Spleen (tissue), 11 donors: ENCODE data around the gene RWDD2A. TPM values are rescaled to one million over a fixed set of nuclear protein-coding genes. Genes with fewer than 3 reads are reported as not detected.
"Not testable (repeated sequence)": the region's sequence is repeated elsewhere in the genome, so short reads cannot be mapped to it uniquely, and the experiment has no call there.

Experiments used
- DNase-seq: peaks from one replicate; pipeline ENCODE4 v3.0.0-alpha.2; 2020
- H3K27ac ChIP-seq, 8 donors: fragments of 200-600 bp; sonication (generic) in 7 of 8; 1 replicate in 4 of 8; 2 replicates in 4 of 8; pipeline versions ENCODE4 v1.5.0 to v1.8.0; 2016 to 2021; ENCODE audit warnings: inconsistent platforms in 4 of 8, mild to moderate bottlenecking in 4 of 8, moderate library complexity in 1 of 8
- H3K27me3 ChIP-seq, 7 donors: fragments of 200-600 bp; sonication (generic) in 6 of 7; replicated peaks in 1 of 7; 1 replicate in 4 of 7; 2 replicates in 3 of 7; pipeline versions ENCODE4 v1.5.0 to v1.8.0; 2016 to 2021; ENCODE audit warnings: inconsistent platforms in 3 of 7, mild to moderate bottlenecking in 1 of 7
- H3K36me3 ChIP-seq, 6 donors: fragments of 200-600 bp; sonication (generic) in 5 of 6; 1 replicate in 4 of 6; 2 replicates in 2 of 6; pipeline versions ENCODE4 v1.5.0 to v1.8.0; 2016 to 2021; ENCODE audit warnings: inconsistent platforms in 2 of 6
- H3K4me1 ChIP-seq, 6 donors: fragments of 200-600 bp; sonication (generic) in 5 of 6; 1 replicate in 3 of 6; 2 replicates in 3 of 6; pipeline versions ENCODE4 v1.5.0 to v1.8.0; 2016 to 2021; ENCODE audit warnings: inconsistent platforms in 3 of 6
- H3K4me3 ChIP-seq, 8 donors: fragments of 200-600 bp; sonication (generic) in 7 of 8; 1 replicate in 4 of 8; 2 replicates in 4 of 8; pipeline versions ENCODE4 v1.5.0 to v1.8.0; 2016 to 2021; ENCODE audit warnings: inconsistent platforms in 4 of 8, mild to moderate bottlenecking in 4 of 8, moderate library complexity in 2 of 8
- H3K9me3 ChIP-seq, 8 donors: fragments of 200-600 bp; sonication (generic) in 7 of 8; 1 replicate in 4 of 8; 2 replicates in 4 of 8; pipeline versions ENCODE4 v1.5.0 to v1.8.0; 2016 to 2021; ENCODE audit warnings: inconsistent platforms in 4 of 8
- POLR2A ChIP-seq, 3 donors: fragments of 450-650 bp; IDR thresholded peaks; one replicate each; pipeline ENCODE4 v1.5.1; 2017; ENCODE audit warnings: antibody characterized with exemption in 3 of 3, mild to moderate bottlenecking in 1 of 3
- POLR2AphosphoS5 ChIP-seq, 3 donors: sonication (generic); formaldehyde crosslinking; IDR thresholded peaks; one replicate each; pipeline ENCODE4 v1.5.1; 2017; ENCODE audit warnings: antibody characterized with exemption in 3 of 3
- WGBS, 5 donors: extraction: QIAGEN DNeasy Blood & Tissue Kit in 3 of 5; methylation state at CpG; one replicate each; pipeline versions ENCODE4 v1.1.5 to v1.1.7; 2013 to 2018; 5-methylcytosine and 5-hydroxymethylcytosine counted together
- intact Hi-C: fragments of 100-400 bp; cut with DNase I; formaldehyde crosslinking; loops from one replicate; pipeline ENCODE4 v1.15.0; 2023; ENCODE audit warnings: low total_unique reads
- polyA plus RNA-seq, 3 donors: library from polyadenylated mRNA; stranded (reverse); fragments of 200-250 nt; gene quantifications; one replicate each; pipeline ENCODE4 v1.2.1, GENCODE V29; 2013
- total RNA-seq, 7 donors: library from RNA; depleted of rRNA in 3 of 7; stranded (reverse); fragments of >200 nt in 3 of 7; fragmentation: NEBNext Ultra II Directional in 4 of 7; extraction: Animal tissue kit (Norgen Biotek cat#: 25700) in 4 of 7; gene quantifications; one replicate each; pipeline versions ENCODE4 v1.1.0 to v1.2.1, GENCODE V29; 2016 to 2021
- TF ChIP-seq, protein P1 (sequence below), 11 experiments: fragments of 200-600 bp in 7 of 11; fragments of 450-650 bp in 4 of 11; sonication (generic) in 4 of 11; IDR thresholded peaks in 8 of 11; conservative IDR thresholded peaks in 3 of 11; 1 replicate in 7 of 11; 2 replicates in 4 of 11; pipeline versions ENCODE4 v1.4.0 to v1.8.0; 2016 to 2021; ENCODE audit warnings: antibody characterized with exemption in 11 of 11, inconsistent platforms in 4 of 11, mild to moderate bottlenecking in 1 of 11
- donor health status: healthy with polysubstance abuse.
- donor health status: DM: no; HTN: no; CAD: no; lungs with moderate emphysema.
- donor health status: DM: no; HTN: no; CAD: no.
- donor health status: Bipolar disorder and iron deficiency.
- donor health status: healthy.
- donor health status: DM: no; HTN: no; CAD: no.
- donor health status: DM: yes; HTN: yes; CAD: no.

RWDD2A gene
- total and polyA plus RNA-seq, 10 donors = 1.9 to 4.2 (median 2.7) TPM

- H3K36me3 ChIP-seq = peaks cover 0 to 68% (median 26%) of the 10 kb centered on the region in 6 donors
- H3K4me1 ChIP-seq = peaks cover 7 to 41% (median 15%) of the 10 kb centered on the region in 6 donors
- intact Hi-C loops = no loop called here
- H3K4me3 ChIP-seq = no peak overlapping the region
- no peaks in the 10 kb centered on the region for H3K27me3 ChIP-seq
- no peak for DNase-seq
- 86 to 94% (median 88%) methylated on average over 3 of the region's 3 CpGs for WGBS, 5 donors
- no peak overlapping the region for H3K27ac ChIP-seq
- H3K9me3 ChIP-seq = no peaks in the 10 kb centered on the region
- TF ChIP-seq, protein P1, sequence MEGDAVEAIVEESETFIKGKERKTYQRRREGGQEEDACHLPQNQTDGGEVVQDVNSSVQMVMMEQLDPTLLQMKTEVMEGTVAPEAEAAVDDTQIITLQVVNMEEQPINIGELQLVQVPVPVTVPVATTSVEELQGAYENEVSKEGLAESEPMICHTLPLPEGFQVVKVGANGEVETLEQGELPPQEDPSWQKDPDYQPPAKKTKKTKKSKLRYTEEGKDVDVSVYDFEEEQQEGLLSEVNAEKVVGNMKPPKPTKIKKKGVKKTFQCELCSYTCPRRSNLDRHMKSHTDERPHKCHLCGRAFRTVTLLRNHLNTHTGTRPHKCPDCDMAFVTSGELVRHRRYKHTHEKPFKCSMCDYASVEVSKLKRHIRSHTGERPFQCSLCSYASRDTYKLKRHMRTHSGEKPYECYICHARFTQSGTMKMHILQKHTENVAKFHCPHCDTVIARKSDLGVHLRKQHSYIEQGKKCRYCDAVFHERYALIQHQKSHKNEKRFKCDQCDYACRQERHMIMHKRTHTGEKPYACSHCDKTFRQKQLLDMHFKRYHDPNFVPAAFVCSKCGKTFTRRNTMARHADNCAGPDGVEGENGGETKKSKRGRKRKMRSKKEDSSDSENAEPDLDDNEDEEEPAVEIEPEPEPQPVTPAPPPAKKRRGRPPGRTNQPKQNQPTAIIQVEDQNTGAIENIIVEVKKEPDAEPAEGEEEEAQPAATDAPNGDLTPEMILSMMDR (IDR thresholded peaks at IDR 0.05 in 8 of 11, conservative IDR thresholded peaks at IDR 0.05 in 3 of 11) = no peak
- TF ChIP-seq POLR2AphosphoS5 (IDR thresholded peaks at IDR 0.05) = no peak
- TF ChIP-seq POLR2A (IDR thresholded peaks at IDR 0.05) = no peak
These were observed 4.7 kb upstream of the RWDD2A start for GRCh38 chr6:83188501-83188900.

DNA sequence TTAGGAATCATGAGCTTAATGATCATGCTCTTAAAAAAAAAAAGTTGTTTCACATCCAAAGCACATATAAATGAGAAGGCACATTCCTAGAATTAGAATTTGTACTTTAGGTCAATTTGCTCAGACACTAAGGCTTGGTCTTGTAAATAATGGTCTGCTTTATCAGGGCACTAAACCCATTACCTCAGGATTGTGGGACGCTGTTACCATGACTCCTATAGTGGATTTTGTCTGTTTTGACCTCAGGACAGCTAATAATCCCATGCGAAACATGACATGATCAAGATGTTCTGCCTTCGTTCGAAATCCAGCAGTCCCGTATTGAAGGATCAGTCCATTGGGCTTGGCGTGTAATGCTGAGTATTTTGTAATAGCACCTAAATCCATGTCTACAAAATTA lies 2.5 kb upstream of the RWDD2A start:
- H3K4me3 ChIP-seq = no peak overlapping the region
- H3K27me3 ChIP-seq = no peaks in the 10 kb centered on the region
- DNase-seq = no peak
- peaks cover 13 to 59% (median 26%) of the 10 kb centered on the region in 6 donors for H3K4me1 ChIP-seq
- H3K36me3 ChIP-seq = peaks cover 0 to 47% (median 18%) of the 10 kb centered on the region in 6 donors
- TF ChIP-seq, protein P1 (IDR thresholded peaks at IDR 0.05 in 8 of 11, conservative IDR thresholded peaks at IDR 0.05 in 3 of 11) = no peak
- TF ChIP-seq POLR2AphosphoS5 (IDR thresholded peaks at IDR 0.05) = no peak
- H3K27ac ChIP-seq = no peak overlapping the region
- intact Hi-C loops = loop anchor here (10.0 kb wide), 1 partner anchor 116 kb away; no protein-coding TSS in a partner anchor
- WGBS, 5 donors = 92 to 97% (median 96%) methylated on average over 6 of the region's 6 CpGs
- no peaks in the 10 kb centered on the region for H3K9me3 ChIP-seq

DNA sequence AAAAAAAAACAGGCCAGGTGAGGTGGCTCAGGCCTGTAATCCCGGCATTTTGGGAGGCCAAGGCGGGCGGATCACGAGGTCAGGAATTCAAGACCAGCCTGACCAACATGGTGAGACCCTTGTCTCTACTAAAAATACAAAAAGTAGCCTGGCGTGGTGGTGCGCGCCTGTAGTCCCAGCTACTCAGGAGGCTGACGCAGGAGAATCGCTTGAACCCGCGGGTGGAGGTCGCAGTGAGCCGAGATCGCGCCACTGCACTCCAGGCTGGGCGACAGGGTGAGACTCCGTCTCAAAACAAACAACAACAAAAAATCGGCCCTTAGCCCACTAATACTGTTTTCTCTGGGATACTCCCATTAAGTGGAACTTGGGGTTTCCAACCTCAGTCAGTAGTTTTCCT lies 1.2 kb upstream of the RWDD2A start:
- intact Hi-C loops = loop anchor here (10.0 kb wide), 1 partner anchor 117 kb away; no protein-coding TSS in a partner anchor
- H3K4me1 ChIP-seq = peaks cover 13 to 59% (median 29%) of the 10 kb centered on the region in 6 donors
- DNase-seq, H3K27ac ChIP-seq, H3K27me3 ChIP-seq, H3K9me3 ChIP-seq: not testable (repeated sequence)
- H3K36me3 ChIP-seq = peaks cover 0 to 38% (median 9%) of the 10 kb centered on the region in 6 donors
- WGBS, 5 donors = 91 to 95% (median 94%) methylated on average over 15 to 18 of the region's 18 CpGs
- peak overlapping the region in 7 of 8 donors; percentile 66 to 94 (median 82) for H3K4me3 ChIP-seq

GRCh38 chr6:83192456-83192855 lies 701 bp upstream of the RWDD2A start:
- Histone ChIP-seq H3K27ac (peak overlapping the region; percentile 30 to 88 (median 83)), H3K36me3 (peaks cover 0 to 33% (median 7%) of the 10 kb centered on the region in 6 donors), H3K27me3 (no peaks in the 10 kb centered on the region), H3K4me3 (peak overlapping the region; percentile 66 to 94 (median 84)), H3K4me1 (peaks cover 13 to 59% (median 29%) of the 10 kb centered on the region in 6 donors), H3K9me3 (no peaks in the 10 kb centered on the region)
- DNase-seq = no peak
- 0 to 4% (median 1%) methylated on average over 4 of the region's 4 CpGs for WGBS, 5 donors
- intact Hi-C loops = loop anchor here (10.0 kb wide), 1 partner anchor 118 kb away; no protein-coding TSS in a partner anchor
- TF ChIP-seq POLR2AphosphoS5 (IDR thresholded peaks at IDR 0.05) = no peak

DNA sequence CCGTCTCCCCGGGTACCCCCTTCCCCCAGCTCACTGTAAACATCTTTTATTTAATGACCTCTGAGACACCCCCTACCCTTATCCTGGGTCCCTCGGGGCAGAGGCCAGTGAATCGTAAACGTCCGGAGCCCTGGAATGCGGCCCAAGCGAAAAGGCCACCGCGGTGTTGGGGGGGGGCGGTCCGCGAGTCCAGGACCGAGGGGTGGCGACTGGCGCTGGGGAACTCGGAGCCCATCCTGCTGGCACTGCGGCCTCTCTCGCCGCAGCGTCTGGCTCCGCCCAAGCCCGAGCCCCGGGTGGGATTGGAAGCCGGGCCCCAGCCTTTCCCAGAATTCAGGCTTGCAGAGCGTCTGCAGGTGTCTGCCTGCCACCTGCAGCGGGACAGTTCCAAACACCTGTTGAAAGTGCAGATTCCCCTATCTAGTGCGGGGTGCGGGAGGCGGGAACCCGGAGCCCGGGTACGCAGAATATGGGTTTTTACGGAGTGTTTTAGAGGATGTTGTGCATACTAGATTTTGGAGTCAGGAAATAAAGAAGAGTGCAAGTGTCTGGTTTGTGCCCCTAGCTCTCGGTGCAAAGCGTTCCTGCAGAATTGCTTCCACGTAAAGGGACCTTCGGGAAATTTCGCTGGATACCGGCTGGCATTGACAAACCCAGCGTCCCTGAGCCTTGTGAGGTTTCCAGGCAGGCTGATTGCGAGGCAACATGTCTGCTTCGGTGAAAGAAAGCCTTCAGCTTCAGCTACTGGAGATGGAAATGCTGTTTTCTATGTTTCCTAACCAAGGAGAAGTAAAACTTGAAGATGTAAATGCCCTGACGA lies 800 bp downstream of the RWDD2A start:
- Histone ChIP-seq H3K4me3 (peak overlapping the region; percentile 66 to 94 (median 84)), H3K27me3 (no peaks in the 10 kb centered on the region), H3K27ac (peak overlapping the region in 7 of 8 donors; percentile 64 to 88 (median 84)), H3K9me3 (no peaks in the 10 kb centered on the region), H3K36me3 (peaks cover 0 to 19% (median under 1%) of the 10 kb centered on the region in 6 donors), H3K4me1 (peaks cover 13 to 55% (median 29%) of the 10 kb centered on the region in 6 donors)
- DNase-seq = peak; percentile 88
- intact Hi-C loops = loop anchor here (10.0 kb wide), 1 partner anchor 119 kb away; no protein-coding TSS in a partner anchor
- TF ChIP-seq, protein P1 (IDR thresholded peaks at IDR 0.05 in 8 of 11, conservative IDR thresholded peaks at IDR 0.05 in 3 of 11) = no peak
- peak in 1 of 3 donors; percentile 8 for TF ChIP-seq POLR2AphosphoS5 (IDR thresholded peaks at IDR 0.05)
- 3 to 11% (median 4%) methylated on average over 27 to 44 of the region's 44 CpGs for WGBS, 5 donors
